ENCODE measurements around the gene TPK1. TPM values are rescaled to one million over a fixed set of nuclear protein-coding genes. Genes with fewer than 3 reads are reported as not detected.

Gene TPK1
- total RNA-seq, 1 donor from 2014 or later: 2.2 TPM

- H3K27me3 Mint-ChIP-seq: no peaks in the 10 kb centered on the region
- H3K36me3 Mint-ChIP-seq (ENCODE audit: insufficient read depth): no peaks in the 10 kb centered on the region
- peaks cover under 1% of the 10 kb centered on the region for H3K9me3 Mint-ChIP-seq (ENCODE audit: low read depth)
- no peak overlapping the region for H3K27ac Mint-ChIP-seq
- H3K4me3 Mint-ChIP-seq (ENCODE audit: low read depth): no peak overlapping the region
- no peak for TF ChIP-seq CTCF (IDR thresholded peaks at IDR 0.05; ENCODE audit: unreplicated experiment)
- DNase-seq (ENCODE audit: low spot score, unreplicated experiment): no peak
- H3K4me1 Mint-ChIP-seq (ENCODE audit: low read depth): peaks cover 7% of the 10 kb centered on the region
Measured at GRCh38 chr7:144489504-144489903, 346.3 kb downstream of the TPK1 start.

- H3K27me3 Mint-ChIP-seq: no peaks in the 10 kb centered on the region
- DNase-seq (ENCODE audit: low spot score, unreplicated experiment): no peak
- peaks cover 7% of the 10 kb centered on the region for H3K4me1 Mint-ChIP-seq (ENCODE audit: low read depth)
- H3K36me3 Mint-ChIP-seq (ENCODE audit: insufficient read depth): no peaks in the 10 kb centered on the region
- H3K9me3 Mint-ChIP-seq (ENCODE audit: low read depth): no peaks in the 10 kb centered on the region
- no peak overlapping the region for H3K4me3 Mint-ChIP-seq (ENCODE audit: low read depth)
- TF ChIP-seq CTCF (IDR thresholded peaks at IDR 0.05; ENCODE audit: unreplicated experiment): no peak
- no peak overlapping the region for H3K27ac Mint-ChIP-seq
Measured at GRCh38 chr7:144488977-144489376, 346.9 kb downstream of the TPK1 start.

- Mint-ChIP-seq H3K4me3 (ENCODE audit: low read depth) (no peak overlapping the region), H3K36me3 (ENCODE audit: insufficient read depth) (no peaks in the 10 kb centered on the region), H3K9me3 (ENCODE audit: low read depth) (no peaks in the 10 kb centered on the region), H3K27me3 (no peaks in the 10 kb centered on the region), H3K27ac (no peak overlapping the region), H3K4me1 (ENCODE audit: low read depth) (peaks cover 7% of the 10 kb centered on the region)
- no peak for DNase-seq (ENCODE audit: low spot score, unreplicated experiment)
- no peak for TF ChIP-seq CTCF (IDR thresholded peaks at IDR 0.05; ENCODE audit: unreplicated experiment)
Measured at GRCh38 chr7:144487901-144488300, 348.0 kb downstream of the TPK1 start.

- Mint-ChIP-seq H3K36me3 (ENCODE audit: insufficient read depth) (no peaks in the 10 kb centered on the region), H3K27me3 (no peaks in the 10 kb centered on the region), H3K4me3 (ENCODE audit: low read depth) (no peak overlapping the region), H3K27ac (no peak overlapping the region), H3K4me1 (ENCODE audit: low read depth) (peaks cover 9% of the 10 kb centered on the region), H3K9me3 (ENCODE audit: low read depth) (no peaks in the 10 kb centered on the region)
- DNase-seq (ENCODE audit: low spot score, unreplicated experiment): no peak
- TF ChIP-seq CTCF (IDR thresholded peaks at IDR 0.05; ENCODE audit: unreplicated experiment): no peak
Measured at GRCh38 chr7:144484445-144484844, 351.4 kb downstream of the TPK1 start.

GRCh38 chr7:144483189-144483588 lies 352.7 kb downstream of the TPK1 start:
- no peaks in the 10 kb centered on the region for H3K36me3 Mint-ChIP-seq (ENCODE audit: insufficient read depth)
- no peak for TF ChIP-seq CTCF (IDR thresholded peaks at IDR 0.05; ENCODE audit: unreplicated experiment)
- DNase-seq (ENCODE audit: low spot score, unreplicated experiment): no peak
- H3K4me1 Mint-ChIP-seq (ENCODE audit: low read depth): peaks cover 9% of the 10 kb centered on the region
- no peaks in the 10 kb centered on the region for H3K27me3 Mint-ChIP-seq
- H3K27ac Mint-ChIP-seq: no peak overlapping the region
- no peak overlapping the region for H3K4me3 Mint-ChIP-seq (ENCODE audit: low read depth)
- no peaks in the 10 kb centered on the region for H3K9me3 Mint-ChIP-seq (ENCODE audit: low read depth)
